Breast epithelium (tissue), 4 donors: ENCODE results near the gene C3orf70. TPM values are rescaled to one million over a fixed set of nuclear protein-coding genes. Genes with fewer than 3 reads are reported as not detected.

ENCODE experiments used
- DNase-seq, 2 donors: peaks; one replicate each; pipeline ENCODE4 v3.0.0-alpha.2; 2019; ENCODE audit warnings: low spot score in 2 of 2
- H3K27ac ChIP-seq, 2 donors: fragments of 200-600 bp; sonication (generic) in 1 of 2; one replicate each; pipeline ENCODE4 v1.5.1; 2016 to 2019; ENCODE audit warnings: mild to moderate bottlenecking in 1 of 2
- H3K27me3 ChIP-seq, 2 donors: fragments of 200-600 bp; sonication (generic) in 1 of 2; one replicate each; pipeline versions ENCODE4 v1.5.1 to v1.6.0; 2017 to 2019; ENCODE audit warnings: control low read depth in 1 of 2, mild to moderate bottlenecking in 1 of 2
- H3K36me3 ChIP-seq: fragments of 200-600 bp; one replicate; pipeline ENCODE4 v1.5.1; 2019
- H3K4me1 ChIP-seq, 2 donors: fragments of 200-600 bp; sonication (generic); one replicate each; pipeline ENCODE4 v1.5.1; 2016 to 2019; ENCODE audit warnings: control low read depth in 1 of 2
- H3K4me3 ChIP-seq, 3 donors: fragments of 200-600 bp; sonication (generic); 1 replicate in 2 of 3; 2 replicates in 1 of 3; pipeline ENCODE4 v1.5.1; 2016 to 2019; ENCODE audit warnings: mild to moderate bottlenecking in 3 of 3, moderate library complexity in 2 of 3
- H3K9me3 ChIP-seq, 2 donors: fragments of 200-600 bp; sonication (generic) in 1 of 2; one replicate each; pipeline ENCODE4 v1.5.1; 2016 to 2019; ENCODE audit warnings: control low read depth in 1 of 2
- POLR2A ChIP-seq: fragments of 450-650 bp; IDR thresholded peaks from one replicate; pipeline ENCODE4 v1.6.1; 2016; ENCODE audit warnings: antibody characterized with exemption, mild to moderate bottlenecking, moderate library complexity
- POLR2AphosphoS5 ChIP-seq, 3 donors: sonication (generic); formaldehyde crosslinking; IDR thresholded peaks; one replicate each; pipeline ENCODE4 v1.6.1; 2017; ENCODE audit warnings: antibody characterized with exemption in 3 of 3
- intact Hi-C: fragments of 100-400 bp; cut with DNase I; formaldehyde crosslinking; loops from one replicate; pipeline ENCODE4 v1.15.1; 2023; ENCODE audit warnings: low total_unique reads
- total RNA-seq, 3 donors: library from RNA; depleted of rRNA; stranded (reverse); fragments of >200 nt; gene quantifications; one replicate each; pipeline ENCODE4 v1.1.0, GENCODE V29; 2016
- TF ChIP-seq, protein P1 (sequence below), 3 donors: fragments of 450-650 bp; IDR thresholded peaks; one replicate each; pipeline ENCODE4 v1.5.1; 2016 to 2017; ENCODE audit warnings: antibody characterized with exemption in 3 of 3, mild to moderate bottlenecking in 3 of 3, moderate library complexity in 3 of 3

C3orf70 gene
- total RNA-seq, 3 donors from 2014 or later = 1.3 to 4.8 (median 3.8) TPM

- H3K4me1 ChIP-seq = no peaks in the 10 kb centered on the region
- intact Hi-C loops = no loop called here
Measured at GRCh38 chr3:185041540-185041939, 111.3 kb downstream of the C3orf70 start.

DNA sequence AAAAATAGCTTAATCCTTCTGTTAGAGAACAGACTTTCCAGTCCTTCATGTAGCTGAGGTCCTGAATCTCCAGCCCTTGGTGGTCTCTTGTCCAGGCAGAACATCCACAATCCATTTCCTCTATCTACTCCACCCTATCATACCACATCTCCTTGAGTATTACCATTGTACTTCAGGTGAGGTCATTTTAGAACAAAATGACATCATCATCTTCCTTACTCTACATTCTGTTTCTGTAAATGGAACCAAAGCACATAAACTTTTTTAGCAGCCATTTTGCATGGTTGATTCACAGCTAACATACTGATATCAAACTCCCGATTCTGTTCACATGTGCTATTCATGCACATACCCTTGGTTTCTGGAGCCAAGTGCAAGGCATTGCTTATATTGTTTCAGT, 112.4 kb downstream of the C3orf70 start:
- Histone ChIP-seq H3K4me1 (no peaks in the 10 kb centered on the region), H3K4me3 (no peak overlapping the region), H3K36me3 (no peaks in the 10 kb centered on the region), H3K27ac (no peak overlapping the region), H3K9me3 (peaks cover 0 to 12% of the 10 kb centered on the region in 2 donors), H3K27me3 (no peaks in the 10 kb centered on the region)
- intact Hi-C loops = no loop called here
- no peak for TF ChIP-seq POLR2A
- no peak for TF ChIP-seq POLR2AphosphoS5 (IDR thresholded peaks at IDR 0.05)
- TF ChIP-seq, protein P1, sequence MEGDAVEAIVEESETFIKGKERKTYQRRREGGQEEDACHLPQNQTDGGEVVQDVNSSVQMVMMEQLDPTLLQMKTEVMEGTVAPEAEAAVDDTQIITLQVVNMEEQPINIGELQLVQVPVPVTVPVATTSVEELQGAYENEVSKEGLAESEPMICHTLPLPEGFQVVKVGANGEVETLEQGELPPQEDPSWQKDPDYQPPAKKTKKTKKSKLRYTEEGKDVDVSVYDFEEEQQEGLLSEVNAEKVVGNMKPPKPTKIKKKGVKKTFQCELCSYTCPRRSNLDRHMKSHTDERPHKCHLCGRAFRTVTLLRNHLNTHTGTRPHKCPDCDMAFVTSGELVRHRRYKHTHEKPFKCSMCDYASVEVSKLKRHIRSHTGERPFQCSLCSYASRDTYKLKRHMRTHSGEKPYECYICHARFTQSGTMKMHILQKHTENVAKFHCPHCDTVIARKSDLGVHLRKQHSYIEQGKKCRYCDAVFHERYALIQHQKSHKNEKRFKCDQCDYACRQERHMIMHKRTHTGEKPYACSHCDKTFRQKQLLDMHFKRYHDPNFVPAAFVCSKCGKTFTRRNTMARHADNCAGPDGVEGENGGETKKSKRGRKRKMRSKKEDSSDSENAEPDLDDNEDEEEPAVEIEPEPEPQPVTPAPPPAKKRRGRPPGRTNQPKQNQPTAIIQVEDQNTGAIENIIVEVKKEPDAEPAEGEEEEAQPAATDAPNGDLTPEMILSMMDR (IDR thresholded peaks at IDR 0.05) = no peak
- DNase-seq = no peak

More at GRCh38 chr3:185041540-185041939, 111.3 kb downstream of the C3orf70 start:
- no peak for DNase-seq
- no peak overlapping the region for H3K27ac ChIP-seq
- no peak overlapping the region for H3K4me3 ChIP-seq
- no peaks in the 10 kb centered on the region for H3K36me3 ChIP-seq
- TF ChIP-seq, protein P1 (IDR thresholded peaks at IDR 0.05) = no peak
- no peak for TF ChIP-seq POLR2AphosphoS5 (IDR thresholded peaks at IDR 0.05)
- no peak for TF ChIP-seq POLR2A
- no peaks in the 10 kb centered on the region for H3K27me3 ChIP-seq
- H3K9me3 ChIP-seq = peaks cover 0 to 2% of the 10 kb centered on the region in 2 donors

GRCh38 chr3:185037801-185038200, 115.1 kb downstream of the C3orf70 start:
- TF ChIP-seq, protein P1 (IDR thresholded peaks at IDR 0.05) = no peak
- TF ChIP-seq POLR2A (no peak), POLR2AphosphoS5 (IDR thresholded peaks at IDR 0.05) (no peak)
- H3K4me3 ChIP-seq = no peak overlapping the region
- H3K9me3 ChIP-seq = peaks cover 0 to 12% of the 10 kb centered on the region in 2 donors
- no peaks in the 10 kb centered on the region for H3K36me3 ChIP-seq
- no peaks in the 10 kb centered on the region for H3K27me3 ChIP-seq
- no peak overlapping the region for H3K27ac ChIP-seq
- intact Hi-C loops = no loop called here
- no peaks in the 10 kb centered on the region for H3K4me1 ChIP-seq
- no peak for DNase-seq

DNA sequence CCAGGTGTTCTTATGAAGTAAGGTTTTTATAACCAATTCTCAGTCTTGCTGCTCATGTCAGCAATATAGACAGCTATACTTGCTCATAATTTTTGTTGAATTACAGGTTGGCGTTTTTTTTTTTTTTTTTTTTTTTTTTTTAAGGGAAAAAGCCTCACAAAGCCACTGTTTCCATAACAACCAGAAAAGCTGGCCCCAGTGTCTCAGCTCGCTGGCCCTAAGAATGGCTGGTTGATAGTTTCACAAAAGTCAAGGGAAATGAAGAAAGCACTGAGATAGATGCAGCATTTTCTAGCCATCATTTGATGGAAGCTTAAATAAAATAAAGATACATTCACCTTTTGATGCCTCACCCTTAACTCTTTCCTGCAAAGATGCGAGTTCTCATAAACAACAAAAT, 121.9 kb downstream of the C3orf70 start:
- Histone ChIP-seq H3K9me3 (peaks cover 0 to 4% of the 10 kb centered on the region in 2 donors), H3K4me1 (no peaks in the 10 kb centered on the region), H3K36me3 (no peaks in the 10 kb centered on the region), H3K27me3 (no peaks in the 10 kb centered on the region), H3K27ac (no peak overlapping the region), H3K4me3 (no peak overlapping the region)
- DNase-seq = no peak
- TF ChIP-seq, protein P1 (IDR thresholded peaks at IDR 0.05) = no peak
- TF ChIP-seq POLR2A (no peak), POLR2AphosphoS5 (IDR thresholded peaks at IDR 0.05) (no peak)
- intact Hi-C loops = no loop called here

DNA sequence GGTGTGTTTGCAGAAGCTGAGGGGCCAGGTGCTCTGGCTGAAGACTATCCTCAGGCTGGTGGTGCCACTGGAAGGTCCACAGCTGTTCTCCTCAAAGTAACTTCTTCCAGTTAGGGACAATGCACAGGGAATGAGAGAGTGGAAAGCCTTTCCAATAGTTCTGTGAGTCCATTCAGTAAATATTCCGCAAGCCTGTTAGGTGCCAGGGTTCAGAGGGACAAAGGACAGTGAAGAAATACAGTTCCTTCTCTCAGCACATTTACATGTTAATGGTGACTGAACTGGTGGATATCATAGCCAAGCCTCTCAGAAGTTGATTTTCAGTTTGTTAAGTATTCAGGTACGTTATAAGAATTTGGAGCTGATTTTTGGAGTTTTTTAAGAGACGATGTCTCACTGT, 122.5 kb downstream of the C3orf70 start:
- DNase-seq = no peak
- TF ChIP-seq, protein P1 (IDR thresholded peaks at IDR 0.05) = no peak
- TF ChIP-seq POLR2AphosphoS5 (IDR thresholded peaks at IDR 0.05) (no peak), POLR2A (no peak)
- intact Hi-C loops = no loop called here
- H3K9me3 ChIP-seq = no peaks in the 10 kb centered on the region
- no peaks in the 10 kb centered on the region for H3K4me1 ChIP-seq
- H3K4me3 ChIP-seq = no peak overlapping the region
- H3K36me3 ChIP-seq = no peaks in the 10 kb centered on the region
- H3K27me3 ChIP-seq = no peaks in the 10 kb centered on the region
- H3K27ac ChIP-seq = no peak overlapping the region
